DMS53 treated with DMSO at 0.1 percent for 48 hours (cell line): ENCODE results near the gene CCSER2.
"Not testable (repeated sequence)": the region's sequence is repeated elsewhere in the genome, so short reads cannot be mapped to it uniquely, and the experiment has no call there.

Experiments
- DNase-seq: peaks from one replicate; lab custom pipeline; 2025; ENCODE audit not compliant: unreplicated experiment; lab: John Stamatoyannopoulos, UW

Gene CCSER2

DNA sequence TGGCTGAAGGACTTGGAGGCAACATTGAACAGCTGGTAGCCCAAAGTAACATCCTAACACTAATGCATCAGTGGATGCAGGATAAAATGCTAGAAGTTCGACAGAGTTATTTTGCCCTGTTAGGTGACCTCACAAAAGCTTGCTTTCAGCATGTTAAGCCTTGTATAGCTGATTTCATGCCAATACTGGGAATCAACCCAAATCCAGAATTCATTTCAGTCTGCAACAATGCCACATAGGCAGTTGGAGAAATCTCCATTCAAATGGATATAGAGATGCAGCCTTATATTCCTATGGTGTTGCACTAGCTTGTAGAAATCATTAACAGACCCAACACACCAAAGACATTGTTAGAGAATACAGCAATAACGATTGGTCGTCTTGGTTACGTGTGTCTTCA, 62.9 kb downstream of the CCSER2 start:
- no peak for DNase-seq

DNA sequence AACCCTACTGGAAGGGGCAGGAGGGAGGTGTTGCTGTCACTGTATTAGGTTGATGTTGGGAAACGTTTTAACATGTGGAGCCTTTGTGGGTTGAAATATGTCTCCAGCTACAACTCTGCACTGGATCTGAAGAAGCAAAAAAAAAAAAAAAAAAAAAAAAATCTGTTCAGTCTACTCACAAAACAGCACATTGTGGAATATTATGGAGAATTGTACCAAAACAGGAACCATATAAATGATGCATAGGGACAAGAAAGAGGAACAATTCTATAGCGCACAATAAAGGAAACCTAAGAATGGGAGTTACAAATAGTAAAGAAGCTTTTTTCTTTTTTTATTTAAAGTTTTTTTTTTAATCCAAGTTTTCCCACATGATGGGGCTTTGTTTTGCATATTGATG, 63.8 kb downstream of the CCSER2 start:
- no peak for DNase-seq

GRCh38 chr10:84395581-84395980, 67.2 kb downstream of the CCSER2 start:
- DNase-seq, result no peak

DNA sequence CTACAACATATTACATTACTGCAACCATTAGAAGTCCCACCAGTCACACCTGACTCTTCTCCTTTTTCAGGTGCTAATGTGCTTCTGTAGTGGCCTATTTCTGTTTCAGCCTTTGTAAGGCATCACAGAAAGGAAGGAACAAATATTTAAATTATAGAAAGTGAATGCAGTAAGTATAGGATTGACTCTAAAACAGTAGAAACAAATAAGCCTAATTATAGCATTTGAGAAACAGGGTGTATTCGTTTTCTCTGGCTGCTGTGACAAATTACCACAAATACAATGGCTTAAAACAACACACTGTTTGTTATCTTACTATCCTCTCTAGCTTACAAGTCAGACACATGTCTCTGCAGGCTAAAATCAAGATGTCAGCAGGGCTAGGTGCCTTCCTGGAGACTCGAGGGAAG, 69.4 kb downstream of the CCSER2 start:
- DNase-seq, result no peak

DNA sequence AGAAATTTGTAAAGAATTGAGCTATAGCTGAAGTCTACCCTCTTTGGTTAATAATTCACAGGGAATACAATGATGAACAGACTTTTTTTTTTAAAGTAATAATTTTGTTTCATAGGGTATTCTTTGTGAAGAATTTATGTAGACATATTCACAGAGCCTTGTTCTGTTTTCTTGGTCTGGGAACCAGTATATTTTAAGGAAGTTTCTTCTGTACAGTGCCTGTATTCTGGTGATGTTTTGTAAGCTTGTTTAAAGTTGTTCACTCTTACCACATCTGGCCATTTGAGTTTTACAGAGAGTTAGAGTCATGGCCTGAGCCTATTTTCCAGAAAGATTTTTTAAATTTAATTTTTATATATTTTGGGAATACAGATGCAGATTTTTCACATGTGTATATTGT, 70.3 kb downstream of the CCSER2 start:
- no peak for DNase-seq

- DNase-seq, result no peak
These were observed 73.6 kb downstream of the CCSER2 start for GRCh38 chr10:84401854-84402611.

- no peak for DNase-seq
These were observed 76.4 kb downstream of the CCSER2 start for GRCh38 chr10:84404783-84405182.

DNA sequence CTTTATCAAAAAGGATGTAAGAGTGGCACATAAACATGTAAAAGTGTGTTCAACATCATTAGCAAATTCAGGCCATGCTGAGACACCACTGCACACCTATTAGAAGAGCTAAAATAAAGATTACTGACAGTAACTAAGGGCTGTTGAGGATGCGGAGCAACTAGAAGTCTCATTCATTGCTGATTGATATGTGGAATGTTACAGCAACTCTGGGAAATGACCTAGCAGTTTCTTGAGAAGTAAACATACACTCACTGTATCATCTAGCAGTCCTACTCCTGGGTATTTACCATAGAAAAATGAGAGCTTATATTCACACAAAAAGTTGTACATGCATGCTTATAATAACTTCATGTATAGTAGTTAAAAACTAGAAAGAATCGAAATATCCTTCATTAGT, 77.3 kb downstream of the CCSER2 start:
- DNase-seq, result no peak

DNA sequence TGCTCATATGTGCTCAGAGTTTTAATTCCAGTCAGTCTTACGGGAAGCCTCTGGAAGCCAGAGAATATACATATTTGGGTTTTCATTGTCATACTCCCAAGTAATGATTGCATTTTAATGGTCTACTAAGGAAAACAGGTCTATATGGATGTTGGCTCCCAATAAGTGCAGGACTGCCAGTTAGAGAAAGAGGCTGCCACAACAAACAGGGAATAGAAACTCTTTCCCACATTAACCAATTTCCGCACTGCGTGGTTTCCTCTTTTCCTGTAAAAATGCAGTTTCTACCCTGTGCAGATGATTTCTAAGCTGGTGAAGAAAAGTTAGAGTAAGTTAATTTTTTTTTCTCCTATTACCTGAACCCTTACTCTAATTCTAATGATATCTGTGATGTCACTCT, 78.2 kb downstream of the CCSER2 start:
- no peak for DNase-seq

GRCh38 chr10:84407388-84408049, 79.1 kb downstream of the CCSER2 start:
- no peak for DNase-seq

GRCh38 chr10:84412482-84412881, 84.1 kb downstream of the CCSER2 start:
- DNase-seq, result peak; percentile 12

DNA sequence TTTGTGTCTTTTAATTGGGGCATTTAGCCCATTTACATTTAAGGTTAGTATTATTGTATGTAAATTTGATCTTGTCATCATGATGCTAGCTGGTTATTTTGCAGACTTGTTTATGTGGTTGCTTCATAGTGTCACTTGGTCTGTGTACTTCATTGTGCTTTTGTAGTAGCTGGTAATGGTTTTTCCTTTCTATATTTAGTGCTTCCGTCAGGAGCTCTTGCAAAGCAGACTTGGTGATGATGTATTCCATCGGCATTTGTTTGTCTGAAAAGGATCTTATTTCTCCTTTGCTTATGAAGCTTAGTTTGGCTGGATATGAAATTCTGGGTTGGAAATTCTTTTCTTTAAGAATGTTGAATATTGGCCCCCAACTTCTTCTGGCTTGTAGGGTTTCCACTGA, 85.7 kb downstream of the CCSER2 start:
- DNase-seq, result not testable (repeated sequence)

GRCh38 chr10:84415539-84416244, 87.3 kb downstream of the CCSER2 start:
- no peak for DNase-seq

DNA sequence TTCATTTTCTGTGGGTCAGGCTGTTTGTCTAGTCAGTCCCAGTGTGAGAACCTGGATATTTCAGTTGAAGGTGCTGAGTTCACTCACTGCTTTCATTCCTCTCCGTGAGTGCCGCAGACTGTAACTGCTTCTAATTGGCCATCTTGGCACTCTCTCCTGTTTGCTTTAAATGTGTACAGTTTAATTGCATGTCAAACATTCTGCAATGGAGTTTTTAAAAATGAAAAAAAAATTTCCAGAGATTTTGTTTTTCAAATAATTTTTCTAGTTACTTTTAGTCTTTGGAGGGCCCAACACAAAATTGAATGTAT, 87.8 kb downstream of the CCSER2 start:
- no peak for DNase-seq

GRCh38 chr10:84423719-84424118, 95.3 kb downstream of the CCSER2 start:
- DNase-seq, result no peak

- DNase-seq, result no peak
These were observed 96.4 kb downstream of the CCSER2 start for GRCh38 chr10:84424731-84425167.

DNA sequence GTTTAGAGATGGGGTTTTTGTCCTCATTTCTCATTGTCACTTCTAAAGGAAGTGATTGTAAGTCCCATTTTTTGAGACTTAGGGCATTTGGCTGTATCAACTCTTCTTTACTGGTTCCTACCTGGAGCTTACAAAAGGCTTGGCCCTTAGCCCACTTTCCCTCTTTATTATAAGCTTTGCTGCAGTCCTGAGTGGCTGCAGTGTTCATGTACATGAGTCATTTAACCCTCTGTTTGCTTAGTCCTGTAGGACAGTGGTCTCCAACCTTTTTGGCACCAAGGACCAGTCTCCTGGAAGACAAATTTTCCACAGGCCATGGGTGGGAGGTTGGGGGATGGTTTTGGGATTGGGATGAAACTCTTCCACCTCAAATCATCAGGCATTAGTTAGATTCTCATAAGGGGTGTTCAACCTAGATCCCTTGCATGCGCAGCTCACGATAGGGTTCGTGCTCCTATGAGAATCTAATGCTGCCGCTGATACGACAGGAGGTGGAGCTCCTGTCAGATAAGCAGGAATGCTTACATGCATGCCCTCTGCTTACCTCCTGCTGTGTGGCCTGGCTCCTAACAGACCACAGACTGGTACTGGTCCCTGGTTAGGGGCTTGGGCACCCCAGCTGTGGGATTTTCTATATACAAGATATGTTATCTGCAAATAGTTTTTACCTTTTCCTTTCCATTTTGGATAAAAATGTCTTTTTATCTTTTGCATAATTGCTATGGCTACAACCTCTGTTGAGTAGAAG, 99.7 kb downstream of the CCSER2 start:
- no peak for DNase-seq

DNA sequence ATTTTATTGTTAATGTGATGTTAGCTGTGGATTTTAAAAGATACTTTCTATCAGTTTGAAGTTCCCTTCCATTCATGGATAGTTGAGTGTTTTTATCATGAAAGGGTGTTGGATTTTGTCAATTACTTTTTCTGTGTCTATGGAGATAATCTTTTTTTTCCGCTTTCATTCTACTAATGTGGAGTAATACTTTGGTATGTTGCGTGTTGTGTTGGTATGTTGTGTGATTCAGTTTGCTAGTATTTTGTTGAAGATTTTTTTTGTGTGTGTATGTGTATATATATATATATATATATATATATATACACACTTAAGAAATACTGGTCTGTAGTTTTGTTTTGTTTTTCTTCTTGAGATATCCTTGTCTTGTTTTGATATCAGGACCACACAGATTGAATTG, 100.3 kb downstream of the CCSER2 start:
- DNase-seq, result no peak

GRCh38 chr10:84429926-84430520, 101.6 kb downstream of the CCSER2 start:
- peak; percentile 70 for DNase-seq

DNA sequence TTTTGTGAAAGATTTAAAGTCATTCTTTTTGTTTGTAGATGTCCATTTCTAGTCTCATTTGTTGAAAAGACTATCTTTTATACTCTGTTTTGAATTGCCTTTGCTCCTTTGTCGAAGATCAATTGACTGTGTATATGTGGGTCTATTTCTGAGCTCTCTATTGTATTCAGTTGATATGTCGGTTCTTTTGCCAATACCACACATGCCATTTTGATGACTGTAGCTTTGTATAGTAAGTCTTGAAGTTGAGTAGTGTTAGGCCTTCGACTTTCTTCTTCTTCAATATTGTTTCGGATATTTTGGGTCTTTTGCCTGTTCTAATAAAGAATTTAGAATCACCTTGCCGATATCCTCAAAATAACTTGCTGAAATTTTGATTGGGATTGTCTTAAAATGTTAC, 104.5 kb downstream of the CCSER2 start:
- DNase-seq, result no peak

DNA sequence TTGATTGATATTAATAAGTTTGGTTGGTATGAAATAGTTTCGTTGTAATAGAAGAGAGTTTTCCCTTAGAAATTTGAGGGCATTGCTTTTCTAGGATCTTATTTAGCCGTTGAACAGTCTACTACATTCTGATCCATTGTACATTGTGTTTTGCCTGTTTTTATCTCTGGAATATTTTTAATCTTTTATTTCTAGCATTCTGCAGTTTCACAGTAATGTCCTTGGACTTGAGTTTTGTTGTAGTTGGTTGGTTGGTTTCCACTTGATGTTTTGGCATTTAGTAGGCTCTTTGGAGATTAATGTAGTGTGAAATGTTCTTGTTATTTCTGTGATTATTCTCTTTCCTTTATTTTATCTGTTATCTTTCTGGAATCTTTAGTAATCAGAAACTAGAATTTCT, 112.4 kb downstream of the CCSER2 start:
- no peak for DNase-seq
